Mesendoderm (in vitro differentiated cells): ENCODE measurements around the gene OR8D2.
"Not testable (repeated sequence)": the region's sequence is repeated elsewhere in the genome, so short reads cannot be mapped to it uniquely, and the experiment has no call there.

Experiments used
- DNase-seq: peaks from one replicate; pipeline ENCODE4 v3.0.0; 2013
- H2AK5ac ChIP-seq: 2 replicates; pipeline ENCODE4 v1.6.1; 2013; ENCODE audit warnings: low read length, inconsistent platforms
- H2BK120ac ChIP-seq: 2 replicates; pipeline ENCODE4 v1.6.1; 2013; ENCODE audit warnings: low read depth, mild to moderate bottlenecking, low read length, moderate library complexity, mixed read lengths
- H2BK15ac ChIP-seq: replicated peaks from 2 replicates; pipeline ENCODE4 v1.6.1; 2013; ENCODE audit warnings: low read depth, mild to moderate bottlenecking, moderate library complexity
- H2BK5ac ChIP-seq: 2 replicates; pipeline ENCODE4 v1.6.1; 2013; ENCODE audit warnings: low read length, inconsistent platforms
- H3K18ac ChIP-seq: 2 replicates; pipeline ENCODE4 v1.6.1; 2013; ENCODE audit warnings: mild to moderate bottlenecking, low read length, mixed read lengths
- H3K23ac ChIP-seq: one replicate; pipeline ENCODE4 v1.6.1; 2013; ENCODE audit warnings: low read length
- H3K27ac ChIP-seq: 2 replicates; pipeline ENCODE4 v1.5.1; 2013; ENCODE audit warnings: low read depth, mild to moderate bottlenecking, inconsistent platforms, low read length, moderate library complexity
- H3K27me3 ChIP-seq: 2 replicates; pipeline ENCODE4 v1.6.1; 2013; ENCODE audit warnings: low read length, control low read depth, mild to moderate bottlenecking, inconsistent platforms; ENCODE audit not compliant: insufficient read depth, poor library complexity
- H3K36me3 ChIP-seq: 2 replicates; pipeline ENCODE4 v1.6.1; 2013; ENCODE audit warnings: low read length, inconsistent platforms; ENCODE audit not compliant: control insufficient read depth, insufficient read depth
- H3K4ac ChIP-seq: one replicate; pipeline ENCODE4 v1.6.1; 2013; ENCODE audit warnings: low read depth, mild to moderate bottlenecking, low read length, moderate library complexity
- H3K4me1 ChIP-seq: 2 replicates; pipeline ENCODE4 v1.6.1; 2013; ENCODE audit warnings: low read depth, low read length, inconsistent platforms; ENCODE audit not compliant: control insufficient read depth
- H3K4me2 ChIP-seq: 2 replicates; pipeline ENCODE4 v1.6.1; 2013; ENCODE audit warnings: low read length
- H3K4me3 ChIP-seq: 2 replicates; pipeline ENCODE4 v1.5.1; 2013; ENCODE audit warnings: mild to moderate bottlenecking, low read length
- H3K56ac ChIP-seq: one replicate; pipeline ENCODE4 v1.6.1; 2013; ENCODE audit warnings: low read length
- H3K79me1 ChIP-seq: 2 replicates; pipeline ENCODE4 v1.6.1; 2013; ENCODE audit warnings: low read length, inconsistent platforms
- H3K79me2 ChIP-seq: 2 replicates; pipeline ENCODE4 v1.6.1; 2013; ENCODE audit warnings: mild to moderate bottlenecking, low read length; ENCODE audit not compliant: control insufficient read depth, insufficient read depth
- H3K9ac ChIP-seq: 2 replicates; pipeline ENCODE4 v1.6.1; 2013; ENCODE audit warnings: low read length, inconsistent platforms
- H4K5ac ChIP-seq: one replicate; pipeline ENCODE4 v1.6.1; 2013; ENCODE audit warnings: low read length
- H4K8ac ChIP-seq: one replicate; pipeline ENCODE4 v1.6.1; 2013; ENCODE audit warnings: low read depth, mild to moderate bottlenecking, control low read depth, low read length, moderate library complexity
- WGBS: extraction: QIAGEN DNeasy Blood & Tissue Kit; methylation state at CpG from one replicate; pipeline ENCODE4 v1.1.7; 2013; ENCODE audit warnings: low lambda C conversion rate, missing lambda C conversion rate; ENCODE audit not compliant: insufficient coverage; ENCODE audit errors: extremely low coverage; 5-methylcytosine and 5-hydroxymethylcytosine counted together

The OR8D2 gene

DNA sequence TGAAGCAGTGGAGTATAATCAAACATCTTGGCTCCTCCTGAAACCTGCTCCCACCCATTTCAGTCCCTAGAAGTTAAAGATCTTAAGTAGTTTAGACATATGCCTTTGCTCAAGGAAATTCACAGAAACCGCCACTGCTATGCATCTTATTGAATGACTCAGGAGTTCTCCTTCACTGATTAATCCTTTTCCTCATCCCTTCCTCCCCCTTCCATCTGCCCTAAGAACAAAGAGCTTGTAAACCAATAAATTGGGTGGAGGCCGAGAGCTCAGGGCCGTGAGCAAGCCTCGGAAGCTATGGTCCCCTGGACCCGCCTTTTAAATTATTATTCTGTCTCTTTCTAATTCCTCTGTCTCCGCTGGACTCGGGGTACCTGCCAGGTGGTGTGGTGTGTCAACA, 49.1 kb downstream of the OR8D2 start:
- not testable (repeated sequence) for H3K56ac ChIP-seq, H2BK120ac ChIP-seq, H3K18ac ChIP-seq, H3K4me1 ChIP-seq, H3K79me2 ChIP-seq, H3K4ac ChIP-seq, H3K79me1 ChIP-seq, H3K27me3 ChIP-seq, DNase-seq, H4K5ac ChIP-seq, H2AK5ac ChIP-seq, H3K4me3 ChIP-seq, H3K36me3 ChIP-seq, H4K8ac ChIP-seq, H3K27ac ChIP-seq, H3K23ac ChIP-seq, H2BK5ac ChIP-seq, H3K9ac ChIP-seq, H2BK15ac ChIP-seq, H3K4me2 ChIP-seq
- WGBS = no CpG with 5 or more reads among the region's 7 CpGs
